ENCODE measurements around the gene HDGFL3. TPM values are rescaled to one million over a fixed set of nuclear protein-coding genes. Genes with fewer than 3 reads are reported as not detected.

Gene HDGFL3
- total RNA-seq, 4 donors from 2014 or later, result 1.00 to 7.1 (median 4.1) TPM

- peaks cover 20 to 22% of the 10 kb centered on the region in 2 donors for H3K4me1 ChIP-seq
- H3K27ac ChIP-seq, result peak overlapping the region in 2 of 4 donors; percentile 4 to 21
- in situ Hi-C loops (cut with MboI; ENCODE audit: low sequenced_read_pairs in 4 of 4) (loop anchor here in 3 of 4 donors (5.0 to 25.0 kb wide), 3 partner anchors 91 to 568 kb away; partner anchors contain the start of genes C15orf40 (in 2 of the 3) and RPS17 (in 1 of the 3)), intact Hi-C loops (cut with DNase I; ENCODE audit: low total_unique reads) (loop anchor here (5.0 to 10.0 kb wide), 3 partner anchors 58 to 341 kb away; no protein-coding TSS in a partner anchor)
- no peaks in the 10 kb centered on the region for H3K36me3 ChIP-seq
- no peak overlapping the region for H3K4me3 ChIP-seq
- DNase-seq (no peak), ATAC-seq (no peak)
- no peaks in the 10 kb centered on the region for H3K27me3 ChIP-seq
- no peaks in the 10 kb centered on the region for H3K9me3 ChIP-seq
- no peak for TF ChIP-seq POLR2A (IDR thresholded peaks at IDR 0.05)
- no peak for TF ChIP-seq CTCF (IDR thresholded peaks at IDR 0.05 in 4 of 5, conservative IDR thresholded peaks at IDR 0.05 in 1 of 5)
Observed at GRCh38 chr15:83105440-83105839, 102.2 kb downstream of the HDGFL3 start.

- Histone ChIP-seq H3K27ac (no peak overlapping the region), H3K9me3 (no peaks in the 10 kb centered on the region), H3K36me3 (no peaks in the 10 kb centered on the region), H3K4me3 (no peak overlapping the region), H3K27me3 (no peaks in the 10 kb centered on the region), H3K4me1 (peaks cover 20 to 28% of the 10 kb centered on the region in 2 donors)
- in situ Hi-C loops (cut with MboI; ENCODE audit: low sequenced_read_pairs in 4 of 4) (loop anchor here in 2 of 4 donors (10.0 to 25.0 kb wide), 2 partner anchors 89 to 567 kb away; partner anchors contain the start of genes C15orf40 (in 1 of the 2) and RPS17 (in 1 of the 2)), intact Hi-C loops (cut with DNase I; ENCODE audit: low total_unique reads) (loop anchor here (10.0 kb wide), 1 partner anchor 339 kb away; no protein-coding TSS in a partner anchor)
- ATAC-seq (no peak), DNase-seq (no peak)
- TF ChIP-seq POLR2A (IDR thresholded peaks at IDR 0.05), result no peak
- no peak for TF ChIP-seq CTCF (IDR thresholded peaks at IDR 0.05 in 4 of 5, conservative IDR thresholded peaks at IDR 0.05 in 1 of 5)
Observed at GRCh38 chr15:83104141-83104540, 103.5 kb downstream of the HDGFL3 start.

GRCh38 chr15:83102346-83102745 is 105.3 kb downstream of the HDGFL3 start:
- no peak for ATAC-seq
- peak overlapping the region in 1 of 4 donors; percentile 27 for H3K27ac ChIP-seq
- in situ Hi-C loops (cut with MboI; ENCODE audit: low sequenced_read_pairs in 4 of 4), result loop anchor here in 2 of 4 donors (10.0 to 25.0 kb wide), 2 partner anchors 88 to 565 kb away; partner anchors contain the start of genes C15orf40 (in 1 of the 2) and RPS17 (in 1 of the 2)
- no peak for DNase-seq
- H3K4me3 ChIP-seq, result no peak overlapping the region
- no peaks in the 10 kb centered on the region for H3K36me3 ChIP-seq
- peaks cover 11 to 24% of the 10 kb centered on the region in 2 donors for H3K4me1 ChIP-seq
- no peak for TF ChIP-seq CTCF (IDR thresholded peaks at IDR 0.05 in 4 of 5, conservative IDR thresholded peaks at IDR 0.05 in 1 of 5)
- no peak for TF ChIP-seq POLR2A (IDR thresholded peaks at IDR 0.05)
- intact Hi-C loops (cut with DNase I; ENCODE audit: low total_unique reads), result loop anchor here (10.0 kb wide), 1 partner anchor 338 kb away; no protein-coding TSS in a partner anchor
- H3K27me3 ChIP-seq, result no peaks in the 10 kb centered on the region
- H3K9me3 ChIP-seq, result no peaks in the 10 kb centered on the region

- TF ChIP-seq CTCF (IDR thresholded peaks at IDR 0.05 in 4 of 5, conservative IDR thresholded peaks at IDR 0.05 in 1 of 5), result no peak
- TF ChIP-seq POLR2A (IDR thresholded peaks at IDR 0.05), result no peak
- in situ Hi-C loops (cut with MboI; ENCODE audit: low sequenced_read_pairs in 4 of 4), result loop anchor here in 2 of 4 donors (10.0 to 25.0 kb wide), 2 partner anchors 85 to 563 kb away; partner anchors contain the start of genes C15orf40 (in 1 of the 2) and RPS17 (in 1 of the 2)
- Histone ChIP-seq H3K27me3 (no peaks in the 10 kb centered on the region), H3K36me3 (no peaks in the 10 kb centered on the region), H3K27ac (peak overlapping the region; percentile 75 to 84 (median 78)), H3K4me1 (peaks cover 16 to 24% of the 10 kb centered on the region in 2 donors), H3K4me3 (peak overlapping the region in 1 of 4 donors; percentile 8), H3K9me3 (no peaks in the 10 kb centered on the region)
- ATAC-seq (peak; percentile 84 to 87), DNase-seq (no peak)
- intact Hi-C loops (cut with DNase I; ENCODE audit: low total_unique reads), result loop anchor here (10.0 kb wide), 1 partner anchor 335 kb away; no protein-coding TSS in a partner anchor
Observed at GRCh38 chr15:83100097-83100646, 107.5 kb downstream of the HDGFL3 start.
